Large intestine (tissue), 3 donors: ENCODE measurements around the gene KDM2B. TPM values are rescaled to one million over a fixed set of nuclear protein-coding genes. Genes with fewer than 3 reads are reported as not detected.

Experiments used
- DNase-seq, 2 donors: peaks; one replicate each; pipeline versions ENCODE4 v3.0.0 to v3.0.0-alpha.2; 2013
- H3K27ac ChIP-seq: one replicate; pipeline ENCODE4 v1.5.1; 2013; ENCODE audit warnings: low read length
- H3K27me3 ChIP-seq: 2 replicates; pipeline ENCODE4 v1.6.1; 2013; ENCODE audit warnings: low read length; ENCODE audit not compliant: control insufficient read depth, insufficient read depth
- H3K36me3 ChIP-seq: 2 replicates; pipeline ENCODE4 v1.6.1; 2013; ENCODE audit warnings: low read length; ENCODE audit not compliant: control insufficient read depth, insufficient read depth
- H3K4me1 ChIP-seq: one replicate; pipeline ENCODE4 v1.6.1; 2013; ENCODE audit warnings: low read length; ENCODE audit not compliant: control insufficient read depth, insufficient read depth
- H3K4me3 ChIP-seq: one replicate; pipeline ENCODE4 v1.5.1; 2013; ENCODE audit warnings: low read length
- H3K9me3 ChIP-seq: one replicate; pipeline ENCODE4 v1.6.1; 2013; ENCODE audit warnings: mild to moderate bottlenecking, low read depth, low read length, moderate library complexity; ENCODE audit not compliant: control insufficient read depth
- WGBS: methylation state at CpG from one replicate; pipeline ENCODE4 v1.1.5; 2013; ENCODE audit warnings: low lambda C conversion rate; ENCODE audit not compliant: insufficient coverage; 5-methylcytosine and 5-hydroxymethylcytosine counted together
- polyA plus RNA-seq: library from polyadenylated mRNA; unstranded; fragments of 120-200 nt; gene quantifications from one replicate; pipeline ENCODE4 v1.2.1, GENCODE V29; 2013

Gene KDM2B
- polyA plus RNA-seq, 1 donor, result 22.3 TPM

DNA sequence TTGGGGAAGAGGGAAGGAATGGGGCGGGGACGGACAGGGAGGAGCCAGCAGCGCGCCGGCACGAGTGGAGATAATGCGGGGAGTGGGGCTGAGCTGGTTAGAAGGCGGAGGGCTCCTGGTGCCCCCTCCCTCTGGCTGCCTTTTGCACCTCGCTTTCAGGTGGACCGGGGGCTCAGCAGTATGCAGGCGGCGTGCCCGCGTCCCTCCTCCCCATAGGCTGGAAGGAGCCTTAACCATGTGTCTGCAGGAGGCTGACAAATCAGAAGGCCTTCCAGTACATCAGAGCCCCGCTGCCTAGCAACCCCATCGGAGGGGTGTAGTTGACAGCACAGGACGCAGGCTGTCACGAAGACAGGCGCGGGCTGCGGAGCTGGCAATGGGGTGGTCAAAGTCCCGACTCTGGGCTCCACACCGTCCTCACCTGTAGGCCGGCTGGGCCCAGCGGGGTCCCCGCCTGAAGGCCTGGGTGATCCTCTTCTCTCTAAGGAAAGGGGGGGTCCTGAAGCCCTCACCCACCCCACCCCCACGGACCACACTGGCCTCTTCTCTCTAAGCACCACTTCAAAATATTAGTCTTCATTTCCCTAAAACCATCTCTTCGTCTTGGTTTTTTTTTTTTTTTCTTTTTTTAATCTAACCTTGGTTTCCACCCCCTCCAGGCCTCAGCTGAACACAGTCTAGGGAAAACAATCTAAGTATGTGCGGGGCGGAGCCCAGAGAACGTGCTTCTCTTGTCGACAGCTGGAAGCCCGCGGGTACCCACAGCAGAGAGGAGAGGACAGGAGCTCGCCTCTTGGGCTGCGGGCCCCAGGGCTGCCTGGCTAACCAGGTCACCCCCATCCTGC lies 44.5 kb downstream of the KDM2B start:
- 0% methylated on average over 3 of the region's 36 CpGs for WGBS
- H3K9me3 ChIP-seq, result no peaks in the 10 kb centered on the region
- peaks cover 22% of the 10 kb centered on the region for H3K36me3 ChIP-seq
- peaks cover 24% of the 10 kb centered on the region for H3K4me1 ChIP-seq
- peak overlapping the region; percentile 94 for H3K27ac ChIP-seq
- H3K27me3 ChIP-seq, result no peaks in the 10 kb centered on the region
- peak overlapping the region; percentile 42 for H3K4me3 ChIP-seq
- peak; percentile 83 to 91 for DNase-seq

- H3K36me3 ChIP-seq, result peaks cover 24% of the 10 kb centered on the region
- 80% methylated on average over 1 of the region's 13 CpGs for WGBS
- peak overlapping the region; percentile 42 for H3K4me3 ChIP-seq
- DNase-seq, result no peak
- no peaks in the 10 kb centered on the region for H3K27me3 ChIP-seq
- H3K27ac ChIP-seq, result peak overlapping the region; percentile 94
- peaks cover 24% of the 10 kb centered on the region for H3K4me1 ChIP-seq
- H3K9me3 ChIP-seq, result no peaks in the 10 kb centered on the region
Observed at GRCh38 chr12:121535150-121536053, 45.4 kb downstream of the KDM2B start.

GRCh38 chr12:121534495-121535148 lies 46.2 kb downstream of the KDM2B start:
- no CpG with 5 or more reads among the region's 14 CpGs for WGBS

DNA sequence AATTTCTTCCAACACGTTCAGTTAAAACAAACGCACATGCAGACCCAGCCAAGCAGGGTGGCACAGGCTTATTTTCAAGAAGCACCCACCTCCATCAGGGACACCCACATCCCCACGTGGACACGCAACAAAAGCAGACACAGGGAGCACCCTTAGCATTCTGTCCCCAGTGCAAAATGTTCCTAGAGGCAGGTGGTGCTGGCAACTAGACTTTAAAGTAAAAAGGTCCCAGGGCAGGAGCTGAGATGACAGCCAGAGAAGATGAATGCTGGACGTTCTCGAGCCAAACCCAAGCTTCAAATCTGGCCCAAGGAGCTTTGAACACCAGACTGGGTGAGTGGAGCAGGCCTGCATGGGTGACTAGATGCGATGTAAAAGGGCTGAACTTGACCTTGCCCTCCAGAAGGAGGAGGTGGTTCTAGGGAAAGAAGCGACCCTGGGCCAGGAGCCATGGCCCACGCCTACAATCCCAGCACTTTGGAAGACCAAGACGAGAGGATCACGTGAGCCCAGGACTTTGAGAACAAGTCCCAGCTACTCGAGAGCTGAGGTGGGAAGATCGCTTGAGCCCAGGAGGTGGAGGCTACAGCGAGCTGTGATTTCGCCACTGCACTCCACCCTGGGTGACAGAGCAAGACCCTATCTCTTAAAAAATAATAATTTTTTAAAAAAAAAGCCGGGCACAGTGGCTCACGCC lies 47.3 kb downstream of the KDM2B start:
- H3K27me3 ChIP-seq, result no peaks in the 10 kb centered on the region

More at GRCh38 chr12:121534495-121535148, 46.2 kb downstream of the KDM2B start:
- Histone ChIP-seq H3K4me1 (peaks cover 24% of the 10 kb centered on the region), H3K9me3 (no peaks in the 10 kb centered on the region), H3K36me3 (peaks cover 24% of the 10 kb centered on the region), H3K27ac (no peak overlapping the region), H3K27me3 (no peaks in the 10 kb centered on the region), H3K4me3 (no peak overlapping the region)
- DNase-seq, result no peak

GRCh38 chr12:121532503-121533393 lies 48.1 kb downstream of the KDM2B start:
- no peaks in the 10 kb centered on the region for H3K27me3 ChIP-seq
- no peaks in the 10 kb centered on the region for H3K9me3 ChIP-seq
- peaks cover 33% of the 10 kb centered on the region for H3K36me3 ChIP-seq
- no CpG with 5 or more reads among the region's 16 CpGs for WGBS
- H3K4me3 ChIP-seq, result no peak overlapping the region
- DNase-seq, result peak in 1 of 2 donors; percentile 24
- peak overlapping the region; percentile 62 for H3K27ac ChIP-seq
- peaks cover 14% of the 10 kb centered on the region for H3K4me1 ChIP-seq

More for the DNA sequence above, 47.3 kb downstream of the KDM2B start:
- Histone ChIP-seq H3K9me3 (no peaks in the 10 kb centered on the region), H3K36me3 (peaks cover 28% of the 10 kb centered on the region), H3K4me1 (peaks cover 19% of the 10 kb centered on the region), H3K27ac (peak overlapping the region; percentile 7), H3K4me3 (no peak overlapping the region)
- no CpG with 5 or more reads among the region's 17 CpGs for WGBS
- DNase-seq, result no peak

GRCh38 chr12:121531356-121531750 lies 49.5 kb downstream of the KDM2B start:
- no peaks in the 10 kb centered on the region for H3K9me3 ChIP-seq
- H3K4me3 ChIP-seq, result no peak overlapping the region
- WGBS, result no CpG with 5 or more reads among the region's 1 CpG
- peaks cover 8% of the 10 kb centered on the region for H3K4me1 ChIP-seq
- no peak for DNase-seq
- H3K27ac ChIP-seq, result no peak overlapping the region
- no peaks in the 10 kb centered on the region for H3K27me3 ChIP-seq
- peaks cover 34% of the 10 kb centered on the region for H3K36me3 ChIP-seq

GRCh38 chr12:121530600-121531355 lies 50.0 kb downstream of the KDM2B start:
- DNase-seq, result peak in 1 of 2 donors; percentile 20
- peaks cover 4% of the 10 kb centered on the region for H3K4me1 ChIP-seq
- 100% methylated on average over 1 of the region's 6 CpGs for WGBS
- no peaks in the 10 kb centered on the region for H3K9me3 ChIP-seq
- H3K27ac ChIP-seq, result no peak overlapping the region
- H3K27me3 ChIP-seq, result no peaks in the 10 kb centered on the region
- peaks cover 35% of the 10 kb centered on the region for H3K36me3 ChIP-seq
- H3K4me3 ChIP-seq, result no peak overlapping the region

DNA sequence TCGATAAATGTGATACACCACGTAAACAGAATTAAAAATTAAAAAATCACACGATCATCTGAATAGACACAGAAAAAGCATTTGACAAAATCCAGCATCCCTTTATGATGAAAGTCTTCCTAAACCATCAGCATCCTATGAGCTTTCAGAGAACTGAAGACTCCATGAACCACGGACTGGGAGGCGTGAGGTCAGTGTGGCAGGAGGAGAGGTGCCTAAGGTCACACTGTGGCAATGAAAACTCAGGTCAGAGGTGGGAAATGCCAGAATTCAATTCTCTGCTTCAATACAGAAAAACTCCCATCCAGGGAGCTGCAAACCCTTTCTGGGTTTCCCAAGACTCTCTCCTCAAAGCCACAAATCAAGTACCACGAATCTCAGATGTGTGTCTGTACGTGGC lies 51.6 kb downstream of the KDM2B start:
- H3K36me3 ChIP-seq, result peaks cover 37% of the 10 kb centered on the region

More for the DNA sequence above, 51.6 kb downstream of the KDM2B start:
- WGBS, result 84% methylated on average over 3 of the region's 7 CpGs
- no peak overlapping the region for H3K4me3 ChIP-seq
- H3K27ac ChIP-seq, result no peak overlapping the region
- no peak for DNase-seq
- H3K4me1 ChIP-seq, result peaks cover 3% of the 10 kb centered on the region
- no peaks in the 10 kb centered on the region for H3K9me3 ChIP-seq
- no peaks in the 10 kb centered on the region for H3K27me3 ChIP-seq
